Measurements from ENCODE around the gene UGT1A8. TPM values are rescaled to one million over a fixed set of nuclear protein-coding genes. Genes with fewer than 3 reads are reported as not detected.

UGT1A8 gene
- total RNA-seq, 1 donor from 2014 or later = not detected

DNA sequence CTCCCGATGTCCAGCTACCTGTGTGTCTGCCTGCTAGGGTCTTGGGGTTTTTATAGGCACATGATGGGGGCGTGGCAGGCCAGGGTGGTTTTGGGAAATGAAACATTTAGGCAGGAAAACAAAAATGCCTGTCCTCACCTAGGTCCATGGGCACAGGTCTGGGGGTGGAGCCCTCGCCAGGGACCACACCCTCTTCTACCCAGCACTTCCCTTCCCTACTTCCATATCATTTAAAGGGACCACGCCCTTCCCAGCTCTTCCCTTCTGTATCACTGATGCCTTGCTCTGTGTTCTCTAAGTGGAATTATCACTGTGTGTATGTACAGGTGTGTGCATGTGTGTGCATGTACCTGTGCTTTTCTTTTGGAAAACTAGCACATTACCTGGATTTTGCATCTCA, 149.0 kb downstream of the UGT1A8 start:
- H3K4me3 ChIP-seq = no peak overlapping the region
- H3K9me3 ChIP-seq (replicated peaks) = no peaks in the 10 kb centered on the region
- TF ChIP-seq, protein P1, sequence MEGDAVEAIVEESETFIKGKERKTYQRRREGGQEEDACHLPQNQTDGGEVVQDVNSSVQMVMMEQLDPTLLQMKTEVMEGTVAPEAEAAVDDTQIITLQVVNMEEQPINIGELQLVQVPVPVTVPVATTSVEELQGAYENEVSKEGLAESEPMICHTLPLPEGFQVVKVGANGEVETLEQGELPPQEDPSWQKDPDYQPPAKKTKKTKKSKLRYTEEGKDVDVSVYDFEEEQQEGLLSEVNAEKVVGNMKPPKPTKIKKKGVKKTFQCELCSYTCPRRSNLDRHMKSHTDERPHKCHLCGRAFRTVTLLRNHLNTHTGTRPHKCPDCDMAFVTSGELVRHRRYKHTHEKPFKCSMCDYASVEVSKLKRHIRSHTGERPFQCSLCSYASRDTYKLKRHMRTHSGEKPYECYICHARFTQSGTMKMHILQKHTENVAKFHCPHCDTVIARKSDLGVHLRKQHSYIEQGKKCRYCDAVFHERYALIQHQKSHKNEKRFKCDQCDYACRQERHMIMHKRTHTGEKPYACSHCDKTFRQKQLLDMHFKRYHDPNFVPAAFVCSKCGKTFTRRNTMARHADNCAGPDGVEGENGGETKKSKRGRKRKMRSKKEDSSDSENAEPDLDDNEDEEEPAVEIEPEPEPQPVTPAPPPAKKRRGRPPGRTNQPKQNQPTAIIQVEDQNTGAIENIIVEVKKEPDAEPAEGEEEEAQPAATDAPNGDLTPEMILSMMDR (IDR thresholded peaks at IDR 0.05; ENCODE audit: borderline replicate concordance) = no peak
- H3K36me3 ChIP-seq = no peaks in the 10 kb centered on the region
- H3K4me1 ChIP-seq = no peaks in the 10 kb centered on the region
- intact Hi-C loops (cut with micrococcal nuclease) = no loop called here
- H3K27ac ChIP-seq (replicated peaks) = no peak overlapping the region
- peaks cover 71% of the 10 kb centered on the region for H3K27me3 ChIP-seq (ENCODE audit: low read depth)
- no peak for DNase-seq

DNA sequence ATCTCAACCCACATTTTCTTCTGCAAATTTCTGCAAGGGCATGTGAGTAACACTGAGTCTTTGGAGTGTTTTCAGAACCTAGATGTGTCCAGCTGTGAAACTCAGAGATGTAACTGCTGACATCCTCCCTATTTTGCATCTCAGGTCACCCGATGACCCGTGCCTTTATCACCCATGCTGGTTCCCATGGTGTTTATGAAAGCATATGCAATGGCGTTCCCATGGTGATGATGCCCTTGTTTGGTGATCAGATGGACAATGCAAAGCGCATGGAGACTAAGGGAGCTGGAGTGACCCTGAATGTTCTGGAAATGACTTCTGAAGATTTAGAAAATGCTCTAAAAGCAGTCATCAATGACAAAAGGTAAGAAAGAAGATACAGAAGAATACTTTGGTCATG, 150.6 kb downstream of the UGT1A8 start:
- no peak overlapping the region for H3K27ac ChIP-seq (replicated peaks)
- TF ChIP-seq, protein P1 (IDR thresholded peaks at IDR 0.05; ENCODE audit: borderline replicate concordance) = no peak
- H3K9me3 ChIP-seq (replicated peaks) = no peaks in the 10 kb centered on the region
- no peak for DNase-seq
- no peak overlapping the region for H3K4me3 ChIP-seq
- H3K36me3 ChIP-seq = no peaks in the 10 kb centered on the region
- H3K4me1 ChIP-seq = no peaks in the 10 kb centered on the region
- intact Hi-C loops (cut with micrococcal nuclease) = no loop called here
- peaks cover 65% of the 10 kb centered on the region for H3K27me3 ChIP-seq (ENCODE audit: low read depth)

DNA sequence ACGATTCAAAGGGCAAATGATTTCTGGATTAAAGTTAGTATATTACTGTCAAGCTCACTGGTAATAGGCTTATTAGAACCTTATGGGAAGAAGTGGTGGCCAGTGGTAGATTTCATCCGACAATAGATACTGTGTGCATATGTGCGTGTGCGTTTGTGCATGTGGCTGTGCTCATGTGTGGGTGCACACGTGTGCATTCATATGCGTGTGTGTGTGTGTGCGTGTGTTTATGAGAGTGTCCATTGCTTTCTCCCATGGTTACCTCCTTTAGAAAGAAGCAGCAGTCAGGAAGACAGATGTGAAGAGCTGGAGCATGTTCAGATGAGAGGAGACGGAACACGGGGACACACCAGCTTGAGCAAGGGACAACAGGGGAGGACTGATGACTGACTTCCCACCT, 151.8 kb downstream of the UGT1A8 start:
- H3K36me3 ChIP-seq = no peaks in the 10 kb centered on the region
- intact Hi-C loops (cut with micrococcal nuclease) = no loop called here
- H3K27ac ChIP-seq (replicated peaks) = no peak overlapping the region
- H3K27me3 ChIP-seq (ENCODE audit: low read depth) = peaks cover 63% of the 10 kb centered on the region
- no peaks in the 10 kb centered on the region for H3K9me3 ChIP-seq (replicated peaks)
- TF ChIP-seq, protein P1 (IDR thresholded peaks at IDR 0.05; ENCODE audit: borderline replicate concordance) = no peak
- H3K4me3 ChIP-seq = no peak overlapping the region
- H3K4me1 ChIP-seq = no peaks in the 10 kb centered on the region
- no peak for DNase-seq

DNA sequence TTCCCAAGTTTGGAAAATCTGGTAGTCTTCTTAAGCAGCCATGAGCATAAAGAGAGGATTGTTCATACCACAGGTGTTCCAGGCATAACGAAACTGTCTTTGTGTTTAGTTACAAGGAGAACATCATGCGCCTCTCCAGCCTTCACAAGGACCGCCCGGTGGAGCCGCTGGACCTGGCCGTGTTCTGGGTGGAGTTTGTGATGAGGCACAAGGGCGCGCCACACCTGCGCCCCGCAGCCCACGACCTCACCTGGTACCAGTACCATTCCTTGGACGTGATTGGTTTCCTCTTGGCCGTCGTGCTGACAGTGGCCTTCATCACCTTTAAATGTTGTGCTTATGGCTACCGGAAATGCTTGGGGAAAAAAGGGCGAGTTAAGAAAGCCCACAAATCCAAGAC, 154.7 kb downstream of the UGT1A8 start:
- no peaks in the 10 kb centered on the region for H3K36me3 ChIP-seq
- TF ChIP-seq, protein P1 (IDR thresholded peaks at IDR 0.05; ENCODE audit: borderline replicate concordance) = no peak
- no peak overlapping the region for H3K27ac ChIP-seq (replicated peaks)
- peaks cover 37% of the 10 kb centered on the region for H3K27me3 ChIP-seq (ENCODE audit: low read depth)
- no peaks in the 10 kb centered on the region for H3K4me1 ChIP-seq
- intact Hi-C loops (cut with micrococcal nuclease) = no loop called here
- H3K9me3 ChIP-seq (replicated peaks) = peaks cover 15% of the 10 kb centered on the region
- H3K4me3 ChIP-seq = no peak overlapping the region
- DNase-seq = no peak

DNA sequence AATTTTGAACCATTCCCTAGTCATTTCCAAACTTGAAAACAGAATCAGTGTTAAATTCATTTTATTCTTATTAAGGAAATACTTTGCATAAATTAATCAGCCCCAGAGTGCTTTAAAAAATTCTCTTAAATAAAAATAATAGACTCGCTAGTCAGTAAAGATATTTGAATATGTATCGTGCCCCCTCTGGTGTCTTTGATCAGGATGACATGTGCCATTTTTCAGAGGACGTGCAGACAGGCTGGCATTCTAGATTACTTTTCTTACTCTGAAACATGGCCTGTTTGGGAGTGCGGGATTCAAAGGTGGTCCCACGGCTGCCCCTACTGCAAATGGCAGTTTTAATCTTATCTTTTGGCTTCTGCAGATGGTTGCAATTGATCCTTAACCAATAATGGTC, 155.2 kb downstream of the UGT1A8 start:
- peaks cover 16% of the 10 kb centered on the region for H3K9me3 ChIP-seq (replicated peaks)
- intact Hi-C loops (cut with micrococcal nuclease) = no loop called here
- H3K4me1 ChIP-seq = no peaks in the 10 kb centered on the region
- TF ChIP-seq, protein P1 (IDR thresholded peaks at IDR 0.05; ENCODE audit: borderline replicate concordance) = no peak
- H3K27ac ChIP-seq (replicated peaks) = no peak overlapping the region
- no peak overlapping the region for H3K4me3 ChIP-seq
- H3K36me3 ChIP-seq = no peaks in the 10 kb centered on the region
- DNase-seq = no peak
- peaks cover 33% of the 10 kb centered on the region for H3K27me3 ChIP-seq (ENCODE audit: low read depth)

DNA sequence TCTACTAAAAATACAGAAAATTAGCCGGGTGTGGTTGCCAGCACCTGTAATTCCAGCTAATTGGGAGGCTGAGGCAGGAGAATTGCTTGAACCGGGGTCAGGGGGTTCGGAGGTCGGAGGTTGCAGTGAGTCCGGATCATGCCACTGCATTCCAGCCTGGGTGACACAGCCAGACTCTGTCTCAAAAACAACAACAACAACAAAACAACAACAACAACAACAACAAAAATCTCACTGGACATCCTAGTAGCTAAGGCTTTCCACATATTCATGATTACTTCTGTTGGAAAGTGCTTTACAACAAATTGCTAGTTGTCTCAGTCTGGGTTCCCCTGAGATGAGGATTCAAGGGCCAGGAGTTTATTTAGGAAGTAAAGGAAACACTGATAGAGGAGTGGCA, 156.4 kb downstream of the UGT1A8 start:
- H3K27ac ChIP-seq (replicated peaks) = no peak overlapping the region
- peaks cover 16% of the 10 kb centered on the region for H3K9me3 ChIP-seq (replicated peaks)
- H3K36me3 ChIP-seq = no peaks in the 10 kb centered on the region
- peaks cover 33% of the 10 kb centered on the region for H3K27me3 ChIP-seq (ENCODE audit: low read depth)
- no peak for DNase-seq
- no peaks in the 10 kb centered on the region for H3K4me1 ChIP-seq
- intact Hi-C loops (cut with micrococcal nuclease) = no loop called here
- H3K4me3 ChIP-seq = no peak overlapping the region
- TF ChIP-seq, protein P1 (IDR thresholded peaks at IDR 0.05; ENCODE audit: borderline replicate concordance) = no peak
